Right ventricle myocardium inferior (tissue), 1 donor: Measurements from ENCODE around the gene USP6NL. TPM values are rescaled to one million over a fixed set of nuclear protein-coding genes. Genes with fewer than 3 reads are reported as not detected.

Source experiments
- ATAC-seq: fragments of 200-7000 bp; cut with Tn5 transposase; one replicate; pipeline ENCODE4 v1.9.1; 2020; ENCODE audit warnings: mild to moderate bottlenecking, moderate library complexity
- DNase-seq: peaks from one replicate; pipeline ENCODE4 v3.0.0; 2021; ENCODE audit errors: missing footprints
- intact Hi-C: fragments of 100-400 bp; cut with DNase I; formaldehyde crosslinking; loops from one replicate; pipeline ENCODE4 v1.11.0; 2022
- total RNA-seq: library from RNA; stranded (reverse); fragmentation: NEBNext Ultra II Directional; extraction: Animal tissue kit (Norgen Biotek cat#: 25700); gene quantifications from one replicate; pipeline ENCODE4 v1.2.1, GENCODE V29; 2021
- donor health status: DM: no; HTN: yes; CAD: no; lungs with severe emphysema.

The USP6NL gene
- total RNA-seq, 1 donor from 2014 or later = 6.4 TPM

DNA sequence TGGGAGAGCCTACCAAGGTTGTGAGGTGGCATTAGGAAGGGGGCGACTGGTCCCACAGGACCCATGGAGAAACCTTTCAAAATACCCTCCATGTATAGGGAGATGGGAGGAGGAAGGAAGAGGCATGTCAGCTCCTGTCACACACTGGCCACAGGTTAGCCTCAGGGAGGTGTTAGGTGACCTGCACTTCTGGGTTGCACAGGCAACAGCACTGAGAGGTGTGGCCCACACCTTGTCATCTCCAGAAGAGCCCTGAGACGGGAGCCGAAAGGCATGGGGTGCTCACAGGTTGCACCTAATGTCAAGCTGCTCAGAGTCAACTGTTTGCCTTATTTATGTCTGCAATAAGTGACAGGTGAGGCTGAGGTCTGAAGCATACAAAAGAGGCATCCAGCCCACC, 14.6 kb upstream of the USP6NL start:
- intact Hi-C loops = no loop called here
- ATAC-seq (no peak), DNase-seq (no peak)

DNA sequence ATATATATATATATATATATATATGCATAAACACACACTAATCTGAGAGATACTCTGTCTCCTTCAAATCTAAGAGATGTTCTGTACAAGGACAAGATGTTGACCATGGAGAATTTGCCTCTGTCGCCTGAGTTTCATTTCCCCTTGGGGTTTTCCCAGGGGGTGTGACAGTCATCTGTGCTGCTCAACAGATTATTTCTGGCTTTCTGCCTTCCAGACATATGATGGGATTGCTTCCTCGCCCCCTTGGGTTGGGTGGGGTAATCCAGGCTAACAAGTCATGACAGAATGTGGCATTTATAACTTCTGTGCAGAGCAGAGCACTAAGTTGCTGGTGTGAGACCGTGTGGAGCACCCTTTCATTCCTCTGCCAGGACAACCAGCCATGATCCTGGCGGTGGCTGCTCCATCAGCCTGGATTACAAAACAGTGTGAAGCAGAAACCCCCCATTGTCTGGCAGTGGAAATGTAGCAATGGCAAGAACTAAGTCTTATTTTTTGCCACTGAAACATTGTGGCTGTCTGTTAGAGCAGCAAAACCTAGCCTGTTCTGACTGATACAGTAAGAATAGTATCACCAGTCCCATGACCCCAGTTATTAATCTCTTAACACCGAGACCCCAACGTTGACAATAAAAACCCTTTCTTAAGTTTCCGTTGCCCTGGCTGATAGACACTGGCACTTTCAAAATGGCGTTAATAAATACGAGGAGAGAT, 13.7 kb upstream of the USP6NL start:
- DNase-seq (no peak), ATAC-seq (no peak)
- intact Hi-C loops = no loop called here

DNA sequence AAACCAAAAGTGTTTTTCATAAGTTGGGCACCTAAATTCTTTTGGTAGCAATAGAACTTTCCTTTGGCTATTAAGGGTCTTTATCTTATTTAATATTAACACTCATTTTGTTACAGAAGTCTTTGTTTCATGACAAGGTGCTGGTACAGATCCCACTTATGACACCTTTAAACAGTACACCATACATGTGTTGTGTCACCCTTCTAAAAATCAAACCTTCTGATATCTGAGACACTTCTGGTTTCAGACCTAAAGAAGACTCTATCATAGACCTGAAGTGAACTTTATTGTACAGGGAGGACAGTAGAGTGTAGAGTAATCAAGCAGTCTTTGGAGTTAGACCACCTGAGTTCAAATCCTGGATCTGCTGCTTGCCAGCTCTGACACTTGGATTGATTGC, 5.8 kb upstream of the USP6NL start:
- ATAC-seq (no peak), DNase-seq (no peak)
- intact Hi-C loops = no loop called here

DNA sequence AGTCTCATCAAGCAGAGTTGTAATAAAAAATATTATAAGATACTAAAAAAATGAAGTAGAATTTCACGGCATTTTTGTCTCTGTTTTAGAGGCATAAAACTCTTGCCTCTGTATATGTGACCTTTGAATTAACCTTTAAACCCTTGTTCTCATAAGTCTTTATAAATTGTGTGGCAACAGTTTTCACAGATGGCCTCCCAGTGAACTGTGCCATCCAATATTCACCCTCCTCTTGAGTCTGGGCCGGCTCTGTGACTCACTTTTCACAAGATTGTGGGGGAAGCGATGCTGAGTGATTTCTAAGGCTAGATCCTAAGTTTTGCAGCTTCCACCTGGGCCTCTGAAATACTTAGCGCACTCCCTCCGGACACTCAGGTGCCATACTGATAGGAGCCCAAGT, 4.6 kb upstream of the USP6NL start:
- no peak for DNase-seq
- no peak for ATAC-seq
- intact Hi-C loops = no loop called here

DNA sequence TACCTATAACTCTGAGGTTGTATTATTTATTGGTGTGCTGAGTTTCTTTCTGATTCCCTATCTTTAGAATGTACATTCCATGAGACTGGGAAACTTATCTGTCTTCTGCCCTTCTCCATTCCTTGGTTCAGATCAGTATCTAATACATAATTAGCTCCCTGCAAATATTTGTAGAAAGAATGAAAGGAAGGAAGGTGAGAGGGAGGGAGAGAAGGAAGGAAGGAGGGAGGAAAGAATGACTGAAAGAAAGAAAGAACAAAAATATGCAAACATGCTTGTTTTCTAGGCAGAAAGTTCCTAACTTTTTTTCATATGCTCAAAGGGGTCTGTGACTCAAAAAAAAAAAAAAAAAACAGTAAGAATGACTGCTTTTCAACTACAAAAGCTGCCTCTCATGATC, 3.9 kb upstream of the USP6NL start:
- ATAC-seq (no peak), DNase-seq (no peak)
- intact Hi-C loops = no loop called here

DNA sequence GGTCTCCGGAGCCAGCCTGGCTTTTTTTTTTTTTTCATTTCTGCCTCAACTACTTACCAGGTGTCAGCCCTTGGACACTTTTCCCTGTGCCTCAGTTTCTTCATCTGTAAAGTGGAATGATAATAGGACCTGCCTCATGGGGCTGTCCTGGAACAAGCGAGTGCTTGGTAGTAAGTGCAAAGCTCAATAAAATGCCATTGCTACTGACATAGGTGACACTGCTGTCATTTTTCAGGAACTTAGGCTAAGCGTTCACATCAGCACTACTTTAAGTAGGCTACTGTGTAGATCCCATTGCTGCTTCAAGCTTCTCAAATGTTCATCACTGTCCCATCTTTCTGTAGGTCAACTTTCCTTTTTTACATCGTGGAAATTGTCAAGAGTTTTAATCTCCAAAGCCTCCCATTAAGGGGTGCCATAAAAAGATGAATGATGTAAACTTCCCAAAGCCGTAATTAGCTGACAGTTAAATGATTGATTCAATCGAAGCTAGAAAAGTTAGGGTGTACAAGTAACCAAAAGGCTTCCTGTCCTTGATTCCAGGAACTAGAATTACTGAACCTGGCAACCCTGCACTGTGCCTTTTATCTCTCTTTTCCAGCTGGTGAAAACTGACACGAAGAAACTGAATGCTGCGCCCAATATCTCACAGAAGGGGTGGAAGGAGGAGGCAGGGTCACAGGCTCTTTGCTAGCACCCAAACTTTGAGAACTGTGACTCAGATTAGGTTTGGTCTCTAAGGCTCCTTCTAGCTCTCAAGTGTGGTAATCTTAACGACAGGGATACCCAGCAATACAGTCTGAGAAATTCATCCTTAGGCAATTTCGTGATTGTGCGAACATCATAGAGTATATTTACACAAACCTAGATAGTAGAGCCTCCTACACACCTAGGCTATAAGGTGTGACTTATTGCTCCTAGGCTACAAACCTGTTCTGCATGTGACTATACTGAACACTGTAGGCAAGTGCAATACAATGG, 861 bp upstream of the USP6NL start:
- DNase-seq (no peak), ATAC-seq (no peak)
- intact Hi-C loops = loop anchor here (5.0 kb wide), 2 partner anchors 95 to 130 kb away; partner anchors contain the start of gene ECHDC3

DNA sequence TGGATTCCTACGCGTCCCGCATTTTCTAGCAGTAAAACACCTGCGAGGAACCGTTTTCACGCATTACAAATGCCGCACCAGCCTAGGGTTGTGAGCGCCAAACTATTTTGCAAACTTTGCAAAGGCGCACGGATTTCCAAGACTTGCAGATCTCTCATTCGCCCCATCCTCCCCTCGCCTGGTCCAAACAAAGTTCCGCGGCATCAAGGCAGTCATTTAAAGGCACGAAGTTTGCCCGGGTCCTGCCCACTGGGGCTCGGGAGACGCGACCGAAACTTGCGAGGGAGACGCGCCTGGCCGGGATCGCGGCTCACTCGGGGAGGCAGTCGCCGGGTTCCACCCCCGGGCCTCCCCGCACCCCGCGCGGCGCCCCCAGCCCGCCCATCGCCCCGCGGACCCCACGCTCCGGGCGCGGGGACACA, 613 bp downstream of the USP6NL start:
- DNase-seq (peak; percentile 76), ATAC-seq (peak; percentile 14)
- intact Hi-C loops = loop anchor here (5.0 kb wide), 2 partner anchors 94 to 131 kb away; partner anchors contain the start of gene ECHDC3

DNA sequence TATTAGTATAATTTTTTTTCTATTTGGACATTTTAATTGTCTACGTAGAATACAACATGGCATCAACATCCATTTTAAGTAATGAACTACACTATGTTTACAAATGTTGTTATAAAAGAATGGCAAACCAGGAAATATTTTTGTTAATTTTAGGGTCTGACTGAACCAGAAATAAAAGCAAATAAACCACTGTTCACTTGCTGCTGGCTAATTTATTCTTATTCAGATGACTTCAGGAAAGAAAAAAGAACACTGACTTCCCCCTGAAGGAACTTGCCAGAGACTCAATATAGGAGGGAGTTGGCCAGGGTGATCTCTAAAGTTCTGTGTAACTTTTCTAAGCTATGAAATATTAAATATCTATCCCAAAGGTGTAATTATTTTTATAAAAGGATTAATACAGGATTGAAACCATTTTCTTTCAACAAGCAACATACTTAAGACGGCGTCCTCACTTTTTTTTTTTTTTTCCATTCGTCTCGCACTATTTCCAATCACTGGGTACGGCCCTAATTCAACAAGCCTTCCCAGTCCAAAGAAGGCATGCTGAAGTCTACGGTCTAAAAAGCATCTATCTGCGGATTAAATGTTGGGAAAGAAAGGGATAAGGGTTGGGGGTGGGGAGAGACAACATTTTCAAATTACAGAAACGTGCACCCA, 1.2 kb downstream of the USP6NL start:
- DNase-seq (no peak), ATAC-seq (no peak)
- intact Hi-C loops = loop anchor here (5.0 kb wide), 2 partner anchors 93 to 132 kb away; partner anchors contain the start of gene ECHDC3

DNA sequence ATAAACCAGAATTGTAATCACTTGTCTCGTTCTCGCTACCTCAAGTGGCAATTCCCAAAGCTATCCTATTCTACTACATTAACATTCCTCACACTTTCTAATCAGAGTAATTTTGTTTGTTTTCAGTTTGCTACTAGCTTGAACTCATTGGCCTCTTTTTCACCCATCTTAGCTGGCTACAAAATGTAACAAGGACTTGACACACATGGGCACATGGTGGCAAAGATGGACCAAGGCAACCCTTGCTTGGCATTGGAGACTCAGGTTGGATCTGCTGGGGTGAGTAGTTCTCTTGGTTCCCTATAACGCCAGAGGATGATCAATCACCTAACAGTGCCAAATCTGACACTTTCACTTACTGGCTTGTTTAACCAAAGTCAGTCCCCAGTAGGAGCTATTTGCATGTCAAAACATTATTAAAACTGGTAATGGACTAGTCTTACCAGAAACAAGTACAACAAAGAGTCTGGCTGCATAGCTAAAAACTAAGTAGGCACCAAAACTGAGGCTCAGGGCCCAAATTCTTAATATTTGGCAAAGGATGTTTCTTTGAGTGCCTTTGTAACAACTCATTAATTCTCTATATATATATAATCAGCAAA, 1.9 kb downstream of the USP6NL start:
- no peak for ATAC-seq
- intact Hi-C loops = loop anchor here (5.0 kb wide), 3 partner anchors 77 to 133 kb away; partner anchors contain the start of gene ECHDC3
- DNase-seq = no peak

DNA sequence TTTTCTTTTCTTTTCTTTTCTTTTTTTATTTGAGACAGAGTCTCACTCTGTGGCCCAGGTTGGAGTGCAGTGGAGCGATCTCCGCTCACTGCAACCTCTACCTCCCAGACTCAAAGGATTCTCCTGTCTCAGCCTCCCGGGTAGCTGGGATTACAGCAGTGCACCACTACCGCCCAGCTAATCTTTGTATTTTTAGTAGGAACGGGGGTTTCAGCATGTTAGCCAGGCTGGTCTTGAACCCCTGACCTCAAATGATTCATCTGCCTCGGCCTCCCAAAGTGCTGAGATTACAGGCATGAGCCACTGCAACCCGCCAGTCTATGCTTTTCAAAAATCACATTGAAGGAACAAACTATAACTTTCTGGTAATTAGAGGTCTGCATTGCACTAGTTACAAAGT, 2.4 kb downstream of the USP6NL start:
- intact Hi-C loops = loop anchor here (5.0 kb wide), 1 partner anchor 77 kb away; no protein-coding TSS in a partner anchor
- DNase-seq (no peak), ATAC-seq (no peak)

DNA sequence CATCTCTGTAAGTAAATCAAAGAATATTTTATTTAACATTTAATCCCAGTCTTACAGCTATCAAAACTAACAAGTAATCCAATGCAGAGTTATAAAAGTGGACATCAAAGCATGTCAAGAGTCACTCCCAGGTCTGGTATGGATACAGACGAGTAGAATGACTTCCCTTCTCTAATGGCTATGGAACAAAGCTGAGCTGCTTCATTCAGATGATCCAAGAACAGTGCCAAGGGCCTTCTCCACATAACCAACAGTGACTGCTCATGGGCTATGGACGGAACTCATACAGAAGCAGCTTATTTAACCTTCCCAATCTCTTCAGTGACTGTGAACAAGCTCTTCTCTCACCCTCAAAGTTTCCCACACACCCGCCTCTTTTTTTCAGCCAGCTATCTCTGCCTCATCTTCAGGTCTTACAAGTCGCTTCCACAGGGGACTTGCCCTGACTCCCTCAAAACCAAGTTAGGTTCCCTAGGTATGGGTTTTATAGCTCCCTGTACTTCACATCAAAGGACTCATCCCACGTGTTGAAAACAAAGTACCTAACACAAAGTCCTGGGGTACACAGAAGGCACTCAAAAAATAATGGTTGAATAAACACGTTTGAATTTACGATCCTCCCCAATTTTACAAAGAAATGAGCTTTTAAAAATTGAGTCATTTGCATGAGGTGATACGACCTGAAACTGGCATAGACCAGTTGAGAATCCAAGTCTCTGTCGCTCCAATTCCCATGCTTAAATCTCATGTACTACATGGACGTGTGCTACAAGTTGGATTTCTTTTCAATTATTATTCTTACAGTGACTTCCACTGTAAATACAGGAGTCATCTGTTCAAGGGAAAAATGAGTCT, 3.1 kb downstream of the USP6NL start:
- ATAC-seq (no peak), DNase-seq (no peak)
- intact Hi-C loops = loop anchor here (5.0 kb wide), 1 partner anchor 76 kb away; no protein-coding TSS in a partner anchor

DNA sequence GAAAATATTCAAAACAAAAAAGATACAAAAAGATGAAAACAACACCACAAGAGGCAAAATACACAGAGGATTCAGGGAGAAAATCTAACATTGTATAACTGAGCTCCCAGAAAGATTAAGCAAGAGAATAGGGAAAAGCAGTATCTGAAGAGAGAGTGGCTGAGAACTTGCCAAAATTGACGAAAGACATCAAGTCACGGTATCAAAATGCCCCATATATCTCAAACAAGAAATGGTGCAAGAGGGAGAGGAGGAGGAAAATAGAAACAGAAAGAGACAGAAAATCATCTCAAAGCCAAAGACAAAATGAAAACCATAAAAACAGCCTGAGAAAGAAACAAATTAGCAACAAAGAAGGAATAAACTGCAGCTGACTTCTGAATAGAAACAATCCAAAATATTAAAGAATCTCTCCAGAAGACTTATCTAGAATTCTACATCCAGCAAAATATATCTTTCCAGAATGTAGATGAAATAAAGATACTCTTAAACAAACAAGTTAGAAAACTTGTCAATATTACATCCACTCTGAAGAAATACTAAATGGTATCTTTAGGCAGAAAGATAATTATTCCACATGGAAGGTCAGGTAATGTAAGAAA, 5.5 kb downstream of the USP6NL start:
- no peak for DNase-seq

DNA sequence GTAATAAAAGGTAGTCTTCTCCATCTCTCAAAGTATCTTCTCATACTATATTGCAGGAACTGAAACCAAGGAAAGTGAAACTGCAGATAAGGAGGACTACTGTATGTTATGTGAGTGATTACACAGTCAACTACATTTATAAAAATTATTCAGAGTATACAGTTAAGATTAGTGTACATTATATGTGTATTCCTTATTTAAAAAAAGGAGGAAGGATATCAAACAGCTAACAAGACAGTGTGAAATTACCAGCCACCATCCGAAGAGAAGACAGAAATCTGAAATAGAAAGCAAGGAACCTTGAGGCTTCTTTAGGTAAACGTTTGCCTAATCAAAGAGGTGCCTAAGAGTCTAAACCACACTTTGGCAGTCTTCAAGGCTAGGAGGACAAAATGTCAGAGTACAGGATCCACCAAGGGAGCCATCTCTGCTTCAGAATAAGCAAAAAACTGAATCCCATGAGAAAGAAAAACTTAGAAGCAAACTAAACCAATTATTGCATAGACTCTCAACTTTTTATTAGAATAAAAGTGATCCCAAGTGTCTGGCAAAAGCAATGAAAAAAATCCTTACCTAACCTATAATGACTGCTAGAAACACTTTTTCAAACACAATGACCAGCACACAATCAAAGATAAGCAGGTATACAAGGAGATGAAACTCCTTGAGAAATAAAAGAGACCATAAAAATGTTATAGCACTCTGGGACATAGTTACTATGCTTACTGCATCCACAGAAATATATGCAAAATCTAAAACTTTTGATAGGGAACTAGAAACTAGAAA, 6.4 kb downstream of the USP6NL start:
- ATAC-seq (no peak), DNase-seq (no peak)
- intact Hi-C loops = loop anchor here (5.0 kb wide), 1 partner anchor 73 kb away; no protein-coding TSS in a partner anchor

More for the DNA sequence above, 5.5 kb downstream of the USP6NL start:
- intact Hi-C loops = loop anchor here (5.0 kb wide), 1 partner anchor 74 kb away; no protein-coding TSS in a partner anchor
- ATAC-seq = no peak

DNA sequence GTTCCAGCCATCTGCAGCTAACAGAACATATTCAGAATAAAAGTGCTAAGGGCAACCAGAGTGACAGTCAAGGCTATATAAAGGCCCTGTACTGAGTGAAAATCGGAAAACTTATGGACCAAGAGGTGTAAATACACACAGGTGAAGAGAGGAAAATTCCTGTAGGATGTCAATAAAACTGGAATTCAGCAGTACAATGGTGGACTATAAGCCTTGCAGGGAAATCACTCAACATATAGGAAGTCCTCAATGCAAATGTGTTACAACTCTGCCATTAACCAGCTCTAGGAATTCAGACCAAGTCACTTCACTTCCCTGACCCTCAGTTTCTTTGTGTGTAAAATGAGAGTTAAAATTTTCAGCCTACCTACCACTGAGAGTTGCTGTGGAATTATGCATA, 7.7 kb downstream of the USP6NL start:
- intact Hi-C loops = no loop called here
- ATAC-seq = no peak
- DNase-seq = no peak

DNA sequence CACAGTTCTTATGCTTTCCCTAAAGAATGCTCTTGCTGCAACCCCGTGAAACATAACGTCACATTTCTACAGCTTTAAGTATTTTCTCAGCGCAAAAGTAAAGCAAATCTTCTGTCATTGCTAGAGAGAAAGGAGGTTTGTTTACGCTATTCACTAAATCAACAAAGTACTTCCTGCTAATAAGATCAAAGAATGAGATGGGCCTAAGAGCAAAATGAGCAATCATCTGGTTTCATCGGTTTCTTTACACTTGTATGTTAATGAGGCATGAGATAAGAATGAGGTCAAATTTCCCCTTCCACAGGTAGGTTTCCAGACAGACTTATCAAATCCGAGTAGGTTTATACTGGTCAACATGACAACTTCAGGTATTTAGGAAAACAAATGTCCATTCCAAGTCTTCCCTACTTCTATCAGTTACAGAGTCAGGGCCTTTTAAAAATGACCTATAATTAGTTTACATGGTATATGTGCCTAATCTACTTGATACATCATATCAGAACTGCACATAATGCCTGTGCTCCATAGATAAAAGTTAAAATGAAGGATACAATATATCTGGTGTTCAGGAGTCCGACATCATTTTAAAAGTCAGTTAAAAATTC, 8.4 kb downstream of the USP6NL start:
- DNase-seq (no peak), ATAC-seq (no peak)
- intact Hi-C loops = no loop called here

DNA sequence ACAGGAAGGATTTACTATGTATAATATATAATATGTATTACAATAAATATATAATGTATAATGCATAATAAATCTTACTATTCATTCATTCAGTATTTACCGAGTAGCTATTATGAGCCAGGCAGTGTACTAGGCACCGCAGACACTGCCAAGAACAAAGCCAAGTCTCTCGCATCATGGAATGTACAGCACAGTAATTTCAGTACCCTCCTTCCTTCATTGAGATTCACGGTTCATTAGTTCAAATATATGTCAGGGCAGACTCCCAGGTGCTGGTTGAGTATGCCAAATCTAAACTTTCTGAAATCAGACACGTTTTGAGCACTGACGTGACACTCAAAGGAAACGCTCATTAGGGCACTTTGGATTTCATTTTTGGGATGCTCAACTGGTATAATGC, 9.1 kb downstream of the USP6NL start:
- intact Hi-C loops = no loop called here
- DNase-seq (no peak), ATAC-seq (no peak)
